ENCODE results near the gene HSP90B1. TPM values are rescaled to one million over a fixed set of nuclear protein-coding genes. Genes with fewer than 3 reads are reported as not detected.

The HSP90B1 gene
- total and polyA plus RNA-seq, 9 of the 15 experiments (the other 6 are each of a cell fraction or from before 2014, with no cell fraction given), result 196 to 719 (median 557) TPM

- H3K9ac ChIP-seq (ENCODE audit: insufficient read depth in 1 of 2, low read depth in 2 of 2, low read length in 2 of 2), result peak within 1 kb of the TSS; percentile 95 to 97
- POLR2A ChIA-PET, result interaction anchor here (0.6 to 2.3 kb wide), 16 partner anchors 8 to 263 kb away, joined by 3 to 45 read pairs (median 6); partner anchors contain the start of gene HSP90B1
- H3K27me3 ChIP-seq (ENCODE audit: control insufficient read depth in 2 of 2, insufficient read depth in 2 of 2, low read length in 2 of 2), result no peaks in the 10 kb centered on the region
- H3K79me2 ChIP-seq (ENCODE audit: control insufficient read depth, insufficient read depth, low read length), result peaks cover 82% of the 10 kb centered on the region
- DNase-seq (ENCODE audit: extremely low read depth in 1 of 4, low spot score in 3 of 4) (peak; percentile 92 to 99 (median 94)), ATAC-seq (peak; percentile 94), FAIRE-seq (peak; percentile 96)
- 1% methylated on average over 63 of the region's 64 CpGs for WGBS (ENCODE audit: insufficient coverage, low coverage, missing lambda C conversion rate)
- no peaks in the 10 kb centered on the region for H3K9me3 ChIP-seq (replicated peaks; ENCODE audit: control insufficient read depth, insufficient read depth, low read depth, low read length)
- peaks cover 35% of the 10 kb centered on the region; the same call in 2 of the 3 replicates for H3K36me3 ChIP-seq (ENCODE audit: control insufficient read depth, insufficient read depth, low read length)
- peaks cover 4 to 25% of the 10 kb centered on the region in 2 experiments; a peak in 4 of 5 replicates for H3K4me1 ChIP-seq (replicated peaks in 1 of 2; ENCODE audit: control insufficient read depth in 2 of 2, insufficient read depth in 2 of 2, low read length in 2 of 2)
- H3K4me3 ChIP-seq, result peak within 1 kb of the TSS; percentile 69
- peak within 1 kb of the TSS; percentile 92 for H2AFZ ChIP-seq (ENCODE audit: low read depth, low read length)
- peak within 1 kb of the TSS; percentile 96 for H3K4me2 ChIP-seq (ENCODE audit: insufficient read depth, low read length)
- in situ Hi-C loops (cut with MboI), result no loop called here
- no peaks in the 10 kb centered on the region; the same call in 1 of the 2 replicates for H4K20me1 ChIP-seq (replicated peaks; ENCODE audit: control insufficient read depth, insufficient read depth, low read length)
- H3K27ac ChIP-seq (ENCODE audit: extremely low read depth, low read depth, low read length), result peak within 1 kb of the TSS; percentile 85
- no TSS peak for BruUV-seq (replicated peaks)
- CTCF ChIA-PET (ENCODE audit: low intra/inter-chr PET ratio), result interaction anchor here (0.7 kb wide), 1 partner anchor 32 kb away, joined by 5 read pairs; no protein-coding TSS in a partner anchor
- H3K9me1 ChIP-seq (ENCODE audit: control insufficient read depth, insufficient read depth, low read length), result no peaks in the 10 kb centered on the region
- intact Hi-C loops (cut with micrococcal nuclease), result no loop called here
- TF ChIP-seq BACH1 (tag; IDR thresholded peaks at IDR 0.05), result no peak
- no peak for TF ChIP-seq MYBL2 (IDR thresholded peaks at IDR 0.05; ENCODE audit: low read depth)
- no peak for TF ChIP-seq MYBL2 (CRISPR knock-in tag; IDR thresholded peaks at IDR 0.05; ENCODE audit: borderline replicate concordance)
- peak; percentile 58 for TF ChIP-seq ATF3 (IDR thresholded peaks at IDR 0.05)
- no peak for TF ChIP-seq ATF3 (CRISPR knock-in tag; conservative IDR thresholded peaks at IDR 0.05)
- no peak for TF ChIP-seq PREB (CRISPR knock-in tag; IDR thresholded peaks at IDR 0.05)
- no peak for TF ChIP-seq SAFB (IDR thresholded peaks at IDR 0.05; ENCODE audit: borderline replicate concordance, low read depth, low read length)
- TF ChIP-seq SMARCC2 (IDR thresholded peaks at IDR 0.05; ENCODE audit: low read depth), result no peak
- no peak for TF ChIP-seq KLF10 (CRISPR knock-in tag; IDR thresholded peaks at IDR 0.05)
- no peak for TF ChIP-seq ZNF639 (CRISPR knock-in tag; conservative IDR thresholded peaks at IDR 0.05 in 1 of 2, IDR thresholded peaks at IDR 0.05 in 1 of 2)
- no peak for TF ChIP-seq SREBF2 (CRISPR knock-in tag; IDR thresholded peaks at IDR 0.05)
- peak; percentile 78 for TF ChIP-seq MYC (IDR thresholded peaks at IDR 0.05; ENCODE audit: low read depth, low read length)
- peak; percentile 91; the same call in 1 of the 2 replicates for TF ChIP-seq MYC (CRISPR knock-in tag; IDR thresholded peaks at IDR 0.05; ENCODE audit: borderline replicate concordance, low read depth)
- no peak for TF ChIP-seq FOXK1 (CRISPR knock-in tag; IDR thresholded peaks at IDR 0.05; ENCODE audit: borderline replicate concordance)
- 0 out of 2 replicates have a peak, but pooled peaks have one; percentile 45 for TF ChIP-seq OTX1 (CRISPR knock-in tag; IDR thresholded peaks at IDR 0.05)
- TF ChIP-seq BCL6 (CRISPR knock-in tag; IDR thresholded peaks at IDR 0.05), result no peak
- TF ChIP-seq MED1 (CRISPR knock-in tag; IDR thresholded peaks at IDR 0.05; ENCODE audit: borderline replicate concordance), result no peak
- TF ChIP-seq ZNF445 (CRISPR knock-in tag; IDR thresholded peaks at IDR 0.05; ENCODE audit: low read depth), result no peak
Observed at GRCh38 chr12:103965590-103966504, 35.6 kb downstream of the HSP90B1 start, which contains the start of gene TDG. TSS of gene TDG (plus strand) at chr12:103965872. CDS start at chr12:103966038, 166 bp downstream.

Data from K562 (cell line).